HG03045 (cell line): ENCODE data around the gene UBASH3A.
A peak's percentile ranks its signal among the peaks of the same experiment; 100 is the strongest.

Source experiments
- ATAC-seq: cut with Tn5 transposase; IDR thresholded peaks from one replicate; pipeline ENCODE4 v1.9.1; 2021; ENCODE audit warnings: mild to moderate bottlenecking, moderate library complexity; ENCODE audit not compliant: unreplicated experiment

The UBASH3A gene

DNA sequence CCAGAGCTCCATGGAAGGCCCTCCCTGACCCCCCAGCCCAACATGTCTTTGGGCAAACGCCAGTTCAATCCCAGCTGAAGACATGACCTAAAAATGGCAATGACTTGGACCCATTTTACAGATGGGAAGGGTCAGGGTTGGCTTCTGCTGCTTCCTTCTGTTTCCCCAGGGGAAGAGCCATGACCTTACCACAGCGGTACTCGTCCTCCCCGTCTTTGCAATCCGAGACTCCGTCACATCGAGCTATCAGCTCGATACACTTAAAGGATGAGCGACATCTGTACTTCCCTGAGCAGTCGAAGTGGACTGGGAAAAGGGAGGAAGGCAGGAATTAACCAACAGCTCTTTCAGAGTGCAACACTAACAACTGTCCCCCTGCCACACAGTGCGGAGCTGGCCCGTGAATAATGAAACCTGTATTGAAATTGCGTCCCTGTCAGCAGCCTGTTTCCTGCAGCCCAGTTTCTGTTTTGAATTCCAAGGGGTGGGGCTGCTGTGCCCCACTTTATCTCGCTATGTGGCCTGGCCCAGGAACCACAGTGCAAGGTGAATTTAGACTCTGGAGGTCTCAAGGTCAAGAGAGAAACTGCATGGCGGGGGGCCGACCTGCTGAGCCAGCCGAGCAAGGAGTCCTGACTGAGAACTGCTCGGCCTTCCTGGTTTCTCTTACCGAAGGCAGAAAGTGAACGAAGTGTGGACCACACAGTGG, 14.8 kb upstream of the UBASH3A start:
- ATAC-seq = no peak

GRCh38 chr21:42389449-42389835, 14.3 kb upstream of the UBASH3A start:
- no peak for ATAC-seq

DNA sequence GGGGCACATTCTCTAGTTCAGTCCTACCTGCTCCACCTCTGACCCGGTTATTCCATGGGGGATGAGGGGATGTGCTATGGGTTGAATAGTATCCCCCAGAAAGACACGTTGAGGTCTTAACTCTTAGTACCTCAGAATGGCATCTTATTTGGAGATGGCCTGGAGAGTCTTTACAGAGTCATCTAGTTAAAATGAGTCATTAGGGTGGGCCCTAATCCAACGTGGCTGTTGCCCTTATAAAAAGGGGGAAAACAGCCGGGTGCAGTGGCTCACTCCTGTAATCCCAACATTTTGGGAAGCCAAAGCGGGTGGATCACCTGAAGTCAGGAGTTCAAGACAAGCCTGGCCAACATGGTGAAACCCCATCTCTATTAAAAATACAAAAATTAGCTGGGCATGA, 13.5 kb upstream of the UBASH3A start:
- no peak for ATAC-seq

GRCh38 chr21:42390696-42391095, 13.0 kb upstream of the UBASH3A start:
- no peak for ATAC-seq

GRCh38 chr21:42391297-42391696, 12.4 kb upstream of the UBASH3A start:
- ATAC-seq = no peak

- ATAC-seq = peak; percentile 57
These were observed 10.8 kb upstream of the UBASH3A start for GRCh38 chr21:42392731-42393442.

- no peak for ATAC-seq
These were observed 10.2 kb upstream of the UBASH3A start for GRCh38 chr21:42393443-42393950.

- ATAC-seq = no peak
These were observed 8.4 kb upstream of the UBASH3A start for GRCh38 chr21:42395302-42395701.

- ATAC-seq = no peak
These were observed 7.6 kb upstream of the UBASH3A start, which contains the start of gene TMPRSS3 for GRCh38 chr21:42395905-42396651. TSS of gene TMPRSS3 (minus strand) at chr21:42396052. CDS start at chr21:42395417, 635 bp downstream.

- ATAC-seq = no peak
These were observed 6.6 kb upstream of the UBASH3A start for GRCh38 chr21:42396799-42397745.

- ATAC-seq = no peak
These were observed 5.8 kb upstream of the UBASH3A start for GRCh38 chr21:42397746-42398394.

DNA sequence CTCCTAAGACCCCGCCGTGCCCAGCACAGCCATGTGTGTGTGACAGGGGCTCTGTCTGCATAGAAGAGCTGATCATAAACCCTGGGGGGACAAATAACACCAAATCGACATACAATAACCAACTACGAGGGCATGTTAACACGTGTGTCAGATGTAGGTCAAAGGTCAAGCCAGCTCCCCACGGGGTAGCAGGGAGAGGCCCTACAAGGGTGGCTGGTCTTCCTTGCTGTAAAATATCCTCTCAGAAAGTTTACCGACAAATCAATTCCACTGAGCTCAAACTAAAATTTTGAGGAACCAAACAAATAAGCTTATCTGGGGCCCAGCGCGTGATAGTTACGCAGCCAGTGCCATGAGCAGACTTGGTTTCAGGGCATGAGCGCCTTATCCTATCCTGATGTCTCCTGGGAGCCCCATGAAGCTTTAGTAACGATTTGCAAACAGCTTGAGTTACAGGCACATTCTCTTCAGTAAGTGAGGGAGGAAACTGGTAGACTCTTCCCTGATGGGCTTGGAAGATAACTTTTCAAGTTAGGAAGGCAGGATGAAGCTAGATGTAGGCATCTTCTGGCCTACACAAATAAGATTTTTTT, 5.2 kb upstream of the UBASH3A start:
- ATAC-seq = no peak

- ATAC-seq = no peak
These were observed 3.2 kb upstream of the UBASH3A start for GRCh38 chr21:42400525-42400924.

- no peak for ATAC-seq
These were observed 2.5 kb upstream of the UBASH3A start for GRCh38 chr21:42401154-42401553.

- ATAC-seq = no peak
These were observed 1.9 kb upstream of the UBASH3A start for GRCh38 chr21:42401820-42402251.

GRCh38 chr21:42404539-42404938, 837 bp downstream of the UBASH3A start:
- no peak for ATAC-seq

DNA sequence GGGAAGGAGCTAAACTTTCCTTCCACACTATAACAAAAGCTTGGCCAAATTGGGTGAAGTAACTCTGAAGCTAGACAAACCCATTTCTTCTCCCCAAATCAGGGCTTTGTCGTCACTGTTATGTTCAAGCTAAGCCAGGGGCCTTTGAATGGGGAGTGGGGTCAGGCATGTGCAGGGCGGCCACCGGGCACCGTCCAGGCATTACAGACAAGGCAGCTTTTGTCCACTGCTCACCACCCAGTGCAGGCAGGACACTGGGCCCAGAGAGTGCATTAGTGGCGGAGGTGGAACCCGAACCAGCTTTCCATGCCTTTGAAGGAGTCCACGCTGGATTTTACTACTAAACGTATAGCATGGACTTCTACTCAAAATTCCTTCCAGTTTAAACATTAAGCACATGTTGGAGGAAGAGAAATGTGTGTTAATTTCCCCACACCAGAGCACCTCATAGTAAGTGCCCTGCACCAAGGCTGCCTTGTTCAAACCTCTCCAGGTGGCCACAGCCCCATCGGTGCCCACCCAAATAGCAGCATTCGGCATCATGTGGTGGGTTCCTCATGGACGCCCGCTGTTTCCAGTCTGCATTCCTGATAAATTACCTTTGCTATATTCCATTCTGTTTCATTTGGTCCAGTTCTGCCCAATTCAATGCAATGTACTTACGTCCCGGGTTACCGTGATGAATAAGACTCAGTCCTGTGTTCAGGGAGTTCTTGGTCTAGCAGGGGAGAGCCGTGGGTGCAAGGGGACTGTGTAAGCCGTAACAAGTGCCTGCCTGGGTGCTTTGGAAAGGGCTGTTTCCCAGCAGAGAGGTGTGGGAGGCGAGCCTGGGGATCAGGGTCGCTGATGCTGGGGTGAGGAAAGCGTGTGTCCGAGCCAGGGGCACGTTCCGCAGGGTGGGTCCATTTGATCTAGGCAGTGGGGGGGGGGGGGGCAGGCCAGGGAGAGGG, 1.6 kb downstream of the UBASH3A start:
- no peak for ATAC-seq

DNA sequence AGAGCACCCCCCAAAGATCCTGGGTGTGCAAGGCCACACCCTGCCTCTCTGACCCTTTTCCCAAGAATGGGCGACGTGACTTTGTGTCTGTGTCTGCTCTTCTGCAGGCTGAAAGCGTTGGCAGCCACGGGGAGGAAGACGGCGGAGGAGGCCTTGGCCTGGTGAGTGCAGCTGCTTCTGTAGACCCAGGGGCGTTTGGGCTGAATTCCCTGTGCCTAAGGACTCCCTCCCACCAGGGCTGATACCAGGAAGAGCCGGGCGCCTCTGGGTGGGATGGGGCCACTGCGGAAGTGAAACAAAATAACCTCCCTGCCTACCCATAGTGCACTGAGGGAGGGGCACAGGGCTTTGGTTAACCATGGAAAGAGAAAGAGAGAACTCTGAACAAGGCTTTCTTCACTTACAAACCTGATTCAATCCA, 2.5 kb downstream of the UBASH3A start:
- ATAC-seq = no peak
